Neural cell (in vitro differentiated cells): Measurements from ENCODE around the gene RFX2.
"Not testable (repeated sequence)": the region's sequence is repeated elsewhere in the genome, so short reads cannot be mapped to it uniquely, and the experiment has no call there.

Experiments
- CTCF ChIP-seq: fragments of 450-650 bp; IDR thresholded peaks from 2 replicates; pipeline ENCODE4 v1.5.1; 2014; ENCODE audit warnings: antibody characterized with exemption, mild to moderate bottlenecking, moderate library complexity; ENCODE audit not compliant: poor library complexity, severe bottlenecking
- EP300 ChIP-seq: fragments of 450-650 bp; conservative IDR thresholded peaks from 2 replicates; pipeline ENCODE4 v1.6.1; 2014; ENCODE audit warnings: antibody characterized with exemption, mild to moderate bottlenecking, moderate library complexity; ENCODE audit not compliant: poor library complexity, severe bottlenecking
- POLR2AphosphoS5 ChIP-seq: IDR thresholded peaks from 2 replicates; pipeline ENCODE4 v1.6.1; 2012

GRCh38 chr19:6106643-6107294 is 3.5 kb downstream of the RFX2 start:
- TF ChIP-seq CTCF, EP300, POLR2AphosphoS5: not testable (repeated sequence)
